GM12878 (cell line): ENCODE data around the gene CSTPP1. TPM values are rescaled to one million over a fixed set of nuclear protein-coding genes. Genes with fewer than 3 reads are reported as not detected.

Experiments
- ATAC-seq: fragments of 200-7000 bp; cut with Tn5 transposase; 3 replicates; pipeline ENCODE4 v1.9.1; 2020; ENCODE audit warnings: mild to moderate bottlenecking, moderate library complexity
- BruUV-seq: library from RNA; stranded (reverse); fragments of 400-500 nt; replicated peaks from 2 replicates; lab custom pipeline; 2021; lab: Mats Ljungman, UMichigan
- CTCF ChIA-PET: fragments of 300-600 bp; sonication (Branson Sonifier 250); formaldehyde crosslinking; extraction: SDS; loops from one replicate; lab custom pipeline; 2021; ENCODE audit warnings: inconsistent platforms; lab: Yijun Ruan, JAX
- POLR2A ChIA-PET: fragments of 350-600 bp; formaldehyde crosslinking; extraction: SDS; loops from one replicate; lab custom pipeline; 2021; ENCODE audit warnings: inconsistent platforms; lab: Charles Lee
- RAD21 ChIA-PET: fragments of 300-600 bp; sonication (Branson Sonifier 250); formaldehyde crosslinking; loops from one replicate; lab custom pipeline; 2023; ENCODE audit warnings: antibody characterized with exemption; ENCODE audit not compliant: unreplicated experiment; lab: Charles Lee
- SMC1A ChIA-PET: fragments of 300-600 bp; sonication (Branson Sonifier 250); formaldehyde crosslinking; loops from one replicate; lab custom pipeline; 2023; ENCODE audit not compliant: unreplicated experiment, uncharacterized antibody; lab: Charles Lee
- DNase-seq: peaks from one replicate; pipeline ENCODE4 v3.0.0-alpha.2; 2011; ENCODE audit warnings: low read depth, low spot score
- FAIRE-seq: peaks from 3 replicates; lab custom pipeline; 2011; peaks lifted over from hg19 to GRCh38; lab: Jason Lieb, UNC
- H2AFZ ChIP-seq: 2 replicates; pipeline ENCODE4 v1.6.0; 2011; ENCODE audit warnings: low read depth, low read length, control low read depth; ENCODE audit not compliant: control insufficient read depth
- H3K27ac ChIP-seq: 2 replicates; pipeline ENCODE4 v1.5.1; 2011; ENCODE audit warnings: control low read depth; ENCODE audit not compliant: control insufficient read depth, insufficient read depth
- H3K27me3 ChIP-seq, 2 experiments: replicated peaks in 1 of 2; 2 replicates each; pipeline versions ENCODE4 v1.6.0 to v1.6.1; 2011; ENCODE audit warnings: low read length in 1 of 2; ENCODE audit not compliant: control insufficient read depth in 2 of 2, insufficient read depth in 2 of 2
- H3K36me3 ChIP-seq, 2 experiments: 2 replicates each; pipeline ENCODE4 v1.5.1; 2011; ENCODE audit warnings: low read length in 1 of 2; ENCODE audit not compliant: control insufficient read depth in 2 of 2, insufficient read depth in 2 of 2
- H3K4me1 ChIP-seq: 2 replicates; pipeline ENCODE4 v1.6.1; 2011; ENCODE audit warnings: mild to moderate bottlenecking, low read length, moderate library complexity, mixed read lengths; ENCODE audit not compliant: control insufficient read depth, insufficient read depth
- H3K4me2 ChIP-seq: 2 replicates; pipeline ENCODE4 v1.6.0; 2011; ENCODE audit warnings: control low read depth; ENCODE audit not compliant: control insufficient read depth, insufficient read depth
- H3K4me3 ChIP-seq: fragments of 200-600 bp; sonication (generic); 2 replicates; pipeline ENCODE4 v1.5.1; 2016
- H3K79me2 ChIP-seq: 2 replicates; pipeline ENCODE4 v1.6.0; 2011; ENCODE audit warnings: low read length; ENCODE audit not compliant: control insufficient read depth, insufficient read depth
- H3K9ac ChIP-seq: 2 replicates; pipeline ENCODE4 v1.8.0; 2011; ENCODE audit warnings: low read length, control low read depth, mixed read lengths; ENCODE audit not compliant: control insufficient read depth, insufficient read depth
- H3K9me3 ChIP-seq: replicated peaks from 3 replicates; pipeline ENCODE4 v1.5.1; 2011; ENCODE audit warnings: mild to moderate bottlenecking, low read length; ENCODE audit not compliant: control insufficient read depth, insufficient read depth
- H4K20me1 ChIP-seq: 2 replicates; pipeline ENCODE4 v1.6.0; 2011; ENCODE audit not compliant: control insufficient read depth, insufficient read depth
- BCL11A ChIP-seq: IDR thresholded peaks from 2 replicates; pipeline ENCODE4 v1.6.1; 2011; ENCODE audit warnings: low read depth, low read length
- HCFC1 ChIP-seq: fragments of 150-350 bp; IDR thresholded peaks from 2 replicates; pipeline ENCODE4 v1.6.1; 2014; ENCODE audit warnings: low read length
- KDM1A ChIP-seq: fragments of 200-600 bp; sonication (generic); IDR thresholded peaks from 2 replicates; pipeline ENCODE4 v1.6.1; 2016; ENCODE audit warnings: borderline replicate concordance
- KLF5 ChIP-seq: fragments of 450-650 bp; IDR thresholded peaks from 2 replicates; pipeline ENCODE4 v1.6.1; 2014; ENCODE audit warnings: mild to moderate bottlenecking; ENCODE audit not compliant: partially characterized antibody
- MXI1 ChIP-seq: fragments of 150-350 bp; IDR thresholded peaks from 2 replicates; pipeline ENCODE4 v1.6.1; 2011; ENCODE audit warnings: low read depth, mild to moderate bottlenecking, inconsistent platforms, low read length, improper control_type of control experiment
- RELB ChIP-seq: fragments of 450-650 bp; IDR thresholded peaks from 2 replicates; pipeline ENCODE4 v1.6.1; 2017; ENCODE audit warnings: low read depth, mild to moderate bottlenecking, moderate library complexity
- ZNF207 ChIP-seq: fragments of 450-650 bp; IDR thresholded peaks from 2 replicates; pipeline ENCODE4 v1.6.1; 2014; ENCODE audit warnings: antibody characterized with exemption, mild to moderate bottlenecking, borderline replicate concordance
- WGBS: methylation state at CpG from one replicate; pipeline ENCODE4 v1.1.6; 2016; ENCODE audit warnings: low lambda C conversion rate; ENCODE audit not compliant: insufficient replicate concordance, insufficient coverage; ENCODE audit errors: missing lambda C conversion rate; 5-methylcytosine and 5-hydroxymethylcytosine counted together
- in situ Hi-C: fragments of 300-500 bp; cut with MboI; formaldehyde crosslinking; loops from 9 replicates; pipeline ENCODE4 v1.14.3; 2018; ENCODE audit warnings: mixed read lengths
- intact Hi-C: fragments of 100-400 bp; cut with micrococcal nuclease; formaldehyde crosslinking; loops from one replicate; pipeline ENCODE4 v1.14.2; 2022; ENCODE audit not compliant: unreplicated experiment
- polyA plus RNA-seq, 11 experiments: library from polyadenylated mRNA; depleted of rRNA in 4 of 11; unstranded in 6 of 11; stranded (reverse) in 5 of 11; fragments of >200 nt; fragmentation: Nextera tagmentation in 4 of 11; fragmentation: Illumina TruSeq in 1 of 11; extraction: Ambion mirVana in 4 of 11; extraction: Trizol in 1 of 11; gene quantifications; 1 replicate in 1 of 11; 2 replicates in 10 of 11; pipeline versions ENCODE4 v1.2.1 to v1.2.3, GENCODE V29; 2011 to 2016; ENCODE audit warnings: inconsistent platforms in 2 of 11, missing spikeins in 2 of 11, low read depth in 1 of 11
- total RNA-seq, 4 experiments: library from RNA; depleted of rRNA in 3 of 4; stranded (reverse); fragments of >200 nt in 3 of 4; fragmentation: Illumina TruSeq in 1 of 4; extraction: Trizol in 1 of 4; gene quantifications; 2 replicates each; pipeline versions ENCODE4 v1.2.1 to v1.2.3, GENCODE V29; 2013 to 2021
- TF ChIP-seq, protein P1 (sequence below): fragments of 450-650 bp; formaldehyde crosslinking; IDR thresholded peaks from 2 replicates; pipeline ENCODE4 v1.5.0; 2022; ENCODE audit warnings: mild to moderate bottlenecking, missing genetic modification characterization
- TF ChIP-seq, protein P2 (sequence below): fragments of 450-650 bp; IDR thresholded peaks from 2 replicates; pipeline ENCODE4 v1.6.1; 2018; ENCODE audit warnings: borderline replicate concordance, mild to moderate bottlenecking; ENCODE audit not compliant: partially characterized antibody
- TF ChIP-seq, protein P3 (sequence below): fragments of 450-650 bp; formaldehyde crosslinking; IDR thresholded peaks from 2 replicates; pipeline ENCODE4 v1.4.0; 2020; ENCODE audit warnings: mild to moderate bottlenecking, moderate library complexity

CSTPP1 gene
- total and polyA plus RNA-seq, 10 of the 15 experiments (the other 5 are each of a cell fraction or from before 2014, with no cell fraction given), result 7.1 to 23.4 (median 17.5) TPM

- H3K27ac ChIP-seq, result no peak overlapping the region
- intact Hi-C loops, result loop anchor here (5.0 kb wide), 1 partner anchor 157 kb away; no protein-coding TSS in a partner anchor
- FAIRE-seq (no peak), DNase-seq (no peak), ATAC-seq (no peak)
- no peak overlapping the region for H3K9ac ChIP-seq
- POLR2A ChIA-PET, result no interaction called here
- H3K36me3 ChIP-seq, result no peaks in the 10 kb centered on the region
- H3K4me3 ChIP-seq, result no peak overlapping the region
- peaks cover 6 to 28% of the 10 kb centered on the region in 2 experiments for H3K27me3 ChIP-seq
- H3K4me2 ChIP-seq, result no peak overlapping the region
- H3K79me2 ChIP-seq, result no peaks in the 10 kb centered on the region
- H2AFZ ChIP-seq, result no peak overlapping the region
- BruUV-seq, result no TSS peak
- no peaks in the 10 kb centered on the region for H3K9me3 ChIP-seq
- RAD21 ChIA-PET, result no interaction called here
- SMC1A ChIA-PET, result interaction anchor here (1.6 kb wide), 1 partner anchor 14 kb away, joined by 3 read pairs; no protein-coding TSS in a partner anchor
- H3K4me1 ChIP-seq, result peaks cover 6% of the 10 kb centered on the region; the same call in 1 of the 2 replicates
- H4K20me1 ChIP-seq, result no peaks in the 10 kb centered on the region
- in situ Hi-C loops, result no loop called here
- WGBS, result 28% methylated on average over 7 of the region's 7 CpGs
- CTCF ChIA-PET, result interaction anchor here (0.7 to 5.3 kb wide), 2 partner anchors 235 to 238 kb away, joined by 3 to 33 read pairs; no protein-coding TSS in a partner anchor
- no peak for TF ChIP-seq ZNF207
- TF ChIP-seq, protein P1, sequence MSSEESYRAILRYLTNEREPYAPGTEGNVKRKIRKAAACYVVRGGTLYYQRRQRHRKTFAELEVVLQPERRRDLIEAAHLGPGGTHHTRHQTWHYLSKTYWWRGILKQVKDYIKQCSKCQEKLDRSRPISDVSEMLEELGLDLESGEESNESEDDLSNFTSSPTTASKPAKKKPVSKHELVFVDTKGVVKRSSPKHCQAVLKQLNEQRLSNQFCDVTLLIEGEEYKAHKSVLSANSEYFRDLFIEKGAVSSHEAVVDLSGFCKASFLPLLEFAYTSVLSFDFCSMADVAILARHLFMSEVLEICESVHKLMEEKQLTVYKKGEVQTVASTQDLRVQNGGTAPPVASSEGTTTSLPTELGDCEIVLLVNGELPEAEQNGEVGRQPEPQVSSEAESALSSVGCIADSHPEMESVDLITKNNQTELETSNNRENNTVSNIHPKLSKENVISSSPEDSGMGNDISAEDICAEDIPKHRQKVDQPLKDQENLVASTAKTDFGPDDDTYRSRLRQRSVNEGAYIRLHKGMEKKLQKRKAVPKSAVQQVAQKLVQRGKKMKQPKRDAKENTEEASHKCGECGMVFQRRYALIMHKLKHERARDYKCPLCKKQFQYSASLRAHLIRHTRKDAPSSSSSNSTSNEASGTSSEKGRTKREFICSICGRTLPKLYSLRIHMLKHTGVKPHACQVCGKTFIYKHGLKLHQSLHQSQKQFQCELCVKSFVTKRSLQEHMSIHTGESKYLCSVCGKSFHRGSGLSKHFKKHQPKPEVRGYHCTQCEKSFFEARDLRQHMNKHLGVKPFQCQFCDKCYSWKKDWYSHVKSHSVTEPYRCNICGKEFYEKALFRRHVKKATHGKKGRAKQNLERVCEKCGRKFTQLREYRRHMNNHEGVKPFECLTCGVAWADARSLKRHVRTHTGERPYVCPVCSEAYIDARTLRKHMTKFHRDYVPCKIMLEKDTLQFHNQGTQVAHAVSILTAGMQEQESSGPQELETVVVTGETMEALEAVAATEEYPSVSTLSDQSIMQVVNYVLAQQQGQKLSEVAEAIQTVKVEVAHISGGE (CRISPR knock-in tag), result no peak
- no peak for TF ChIP-seq MXI1
- TF ChIP-seq, protein P2, sequence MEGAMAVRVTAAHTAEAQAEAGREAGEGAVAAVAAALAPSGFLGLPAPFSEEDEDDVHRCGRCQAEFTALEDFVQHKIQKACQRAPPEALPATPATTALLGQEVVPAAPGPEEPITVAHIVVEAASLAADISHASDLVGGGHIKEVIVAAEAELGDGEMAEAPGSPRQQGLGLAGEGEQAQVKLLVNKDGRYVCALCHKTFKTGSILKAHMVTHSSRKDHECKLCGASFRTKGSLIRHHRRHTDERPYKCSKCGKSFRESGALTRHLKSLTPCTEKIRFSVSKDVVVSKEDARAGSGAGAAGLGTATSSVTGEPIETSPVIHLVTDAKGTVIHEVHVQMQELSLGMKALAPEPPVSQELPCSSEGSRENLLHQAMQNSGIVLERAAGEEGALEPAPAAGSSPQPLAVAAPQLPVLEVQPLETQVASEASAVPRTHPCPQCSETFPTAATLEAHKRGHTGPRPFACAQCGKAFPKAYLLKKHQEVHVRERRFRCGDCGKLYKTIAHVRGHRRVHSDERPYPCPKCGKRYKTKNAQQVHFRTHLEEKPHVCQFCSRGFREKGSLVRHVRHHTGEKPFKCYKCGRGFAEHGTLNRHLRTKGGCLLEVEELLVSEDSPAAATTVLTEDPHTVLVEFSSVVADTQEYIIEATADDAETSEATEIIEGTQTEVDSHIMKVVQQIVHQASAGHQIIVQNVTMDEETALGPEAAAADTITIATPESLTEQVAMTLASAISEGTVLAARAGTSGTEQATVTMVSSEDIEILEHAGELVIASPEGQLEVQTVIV, result no peak
- TF ChIP-seq BCL11A, result no peak
- TF ChIP-seq HCFC1, result no peak
- TF ChIP-seq KDM1A, result no peak
- TF ChIP-seq, protein P3, sequence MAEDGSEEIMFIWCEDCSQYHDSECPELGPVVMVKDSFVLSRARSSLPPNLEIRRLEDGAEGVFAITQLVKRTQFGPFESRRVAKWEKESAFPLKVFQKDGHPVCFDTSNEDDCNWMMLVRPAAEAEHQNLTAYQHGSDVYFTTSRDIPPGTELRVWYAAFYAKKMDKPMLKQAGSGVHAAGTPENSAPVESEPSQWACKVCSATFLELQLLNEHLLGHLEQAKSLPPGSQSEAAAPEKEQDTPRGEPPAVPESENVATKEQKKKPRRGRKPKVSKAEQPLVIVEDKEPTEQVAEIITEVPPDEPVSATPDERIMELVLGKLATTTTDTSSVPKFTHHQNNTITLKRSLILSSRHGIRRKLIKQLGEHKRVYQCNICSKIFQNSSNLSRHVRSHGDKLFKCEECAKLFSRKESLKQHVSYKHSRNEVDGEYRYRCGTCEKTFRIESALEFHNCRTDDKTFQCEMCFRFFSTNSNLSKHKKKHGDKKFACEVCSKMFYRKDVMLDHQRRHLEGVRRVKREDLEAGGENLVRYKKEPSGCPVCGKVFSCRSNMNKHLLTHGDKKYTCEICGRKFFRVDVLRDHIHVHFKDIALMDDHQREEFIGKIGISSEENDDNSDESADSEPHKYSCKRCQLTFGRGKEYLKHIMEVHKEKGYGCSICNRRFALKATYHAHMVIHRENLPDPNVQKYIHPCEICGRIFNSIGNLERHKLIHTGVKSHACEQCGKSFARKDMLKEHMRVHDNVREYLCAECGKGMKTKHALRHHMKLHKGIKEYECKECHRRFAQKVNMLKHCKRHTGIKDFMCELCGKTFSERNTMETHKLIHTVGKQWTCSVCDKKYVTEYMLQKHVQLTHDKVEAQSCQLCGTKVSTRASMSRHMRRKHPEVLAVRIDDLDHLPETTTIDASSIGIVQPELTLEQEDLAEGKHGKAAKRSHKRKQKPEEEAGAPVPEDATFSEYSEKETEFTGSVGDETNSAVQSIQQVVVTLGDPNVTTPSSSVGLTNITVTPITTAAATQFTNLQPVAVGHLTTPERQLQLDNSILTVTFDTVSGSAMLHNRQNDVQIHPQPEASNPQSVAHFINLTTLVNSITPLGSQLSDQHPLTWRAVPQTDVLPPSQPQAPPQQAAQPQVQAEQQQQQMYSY (CRISPR knock-in tag), result no peak
- TF ChIP-seq RELB, result no peak
- no peak for TF ChIP-seq KLF5
Observed at GRCh38 chr11:46914910-46915309, 21.7 kb upstream of the CSTPP1 start.
